Fibroblast of skin of left quadriceps (primary cell): ENCODE measurements around the gene VWA7.

Experiments used
- DNase-seq, 2 experiments: peaks; one replicate each; pipeline ENCODE4 v3.0.0-alpha.2; 2013; ENCODE audit warnings: low read depth in 2 of 2

VWA7 gene

GRCh38 chr6:31730631-31731086 is 46.5 kb downstream of the VWA7 start:
- DNase-seq = no peak

GRCh38 chr6:31729979-31730630 is 47.0 kb downstream of the VWA7 start:
- peak; percentile 77 to 83 for DNase-seq

- DNase-seq = peak in 1 of 2 experiments; percentile 53
These were observed 47.6 kb downstream of the VWA7 start for GRCh38 chr6:31729515-31729978.

GRCh38 chr6:31728767-31729514 is 48.2 kb downstream of the VWA7 start, which contains the start of gene DDAH2:
Gene DDAH2, minus strand, starts transcription at chr6:31729299. Its CDS starts 138 bp downstream, at chr6:31729161.
- no peak for DNase-seq

DNA sequence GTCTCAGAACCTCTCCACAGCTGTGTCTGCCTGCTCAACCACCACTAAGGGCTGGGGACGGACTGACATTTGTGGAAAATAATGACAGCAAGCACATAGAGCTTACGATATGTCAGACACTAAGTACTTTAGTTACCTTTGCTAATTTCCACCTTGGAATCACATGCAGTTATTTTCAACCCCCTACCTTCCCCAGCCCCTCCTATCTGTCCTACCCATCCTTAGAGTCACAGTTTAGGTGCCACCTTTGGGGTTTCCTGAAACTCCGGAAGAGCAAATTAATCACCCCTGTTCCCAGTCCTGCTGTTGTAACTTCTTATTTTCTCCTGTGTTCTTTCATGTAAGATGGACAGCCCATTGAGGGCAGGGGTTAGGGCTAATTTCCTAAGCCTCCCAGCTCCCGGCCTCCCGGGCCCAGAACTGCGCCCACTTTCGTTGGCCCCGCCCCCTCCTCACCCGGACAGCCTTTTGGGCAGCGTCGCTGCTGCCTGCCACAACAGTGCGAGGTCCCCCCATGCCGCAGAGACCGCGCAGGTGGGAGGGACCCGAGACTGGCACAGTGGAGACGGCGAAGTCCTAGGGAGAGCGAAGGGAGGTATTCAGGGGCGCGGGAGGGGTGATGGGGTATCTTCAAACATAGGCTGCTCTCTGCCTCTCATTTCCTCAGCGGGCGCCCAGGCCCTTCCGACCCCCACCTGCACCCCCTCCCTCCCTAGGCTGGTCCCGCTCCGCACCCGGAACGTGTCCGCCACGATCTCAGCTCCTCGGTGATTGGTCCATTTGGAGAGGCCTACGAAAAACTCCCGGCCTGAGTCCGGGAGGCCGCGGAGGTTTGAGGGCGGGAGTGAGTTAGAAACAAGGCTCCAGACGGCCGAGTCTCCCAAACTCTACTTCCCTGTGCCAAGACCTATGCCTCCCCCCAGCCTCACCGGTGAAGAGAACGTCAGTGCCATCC is 49.1 kb downstream of the VWA7 start:
- DNase-seq = no peak

- DNase-seq = no peak
These were observed 50.0 kb downstream of the VWA7 start for GRCh38 chr6:31727034-31727716.

DNA sequence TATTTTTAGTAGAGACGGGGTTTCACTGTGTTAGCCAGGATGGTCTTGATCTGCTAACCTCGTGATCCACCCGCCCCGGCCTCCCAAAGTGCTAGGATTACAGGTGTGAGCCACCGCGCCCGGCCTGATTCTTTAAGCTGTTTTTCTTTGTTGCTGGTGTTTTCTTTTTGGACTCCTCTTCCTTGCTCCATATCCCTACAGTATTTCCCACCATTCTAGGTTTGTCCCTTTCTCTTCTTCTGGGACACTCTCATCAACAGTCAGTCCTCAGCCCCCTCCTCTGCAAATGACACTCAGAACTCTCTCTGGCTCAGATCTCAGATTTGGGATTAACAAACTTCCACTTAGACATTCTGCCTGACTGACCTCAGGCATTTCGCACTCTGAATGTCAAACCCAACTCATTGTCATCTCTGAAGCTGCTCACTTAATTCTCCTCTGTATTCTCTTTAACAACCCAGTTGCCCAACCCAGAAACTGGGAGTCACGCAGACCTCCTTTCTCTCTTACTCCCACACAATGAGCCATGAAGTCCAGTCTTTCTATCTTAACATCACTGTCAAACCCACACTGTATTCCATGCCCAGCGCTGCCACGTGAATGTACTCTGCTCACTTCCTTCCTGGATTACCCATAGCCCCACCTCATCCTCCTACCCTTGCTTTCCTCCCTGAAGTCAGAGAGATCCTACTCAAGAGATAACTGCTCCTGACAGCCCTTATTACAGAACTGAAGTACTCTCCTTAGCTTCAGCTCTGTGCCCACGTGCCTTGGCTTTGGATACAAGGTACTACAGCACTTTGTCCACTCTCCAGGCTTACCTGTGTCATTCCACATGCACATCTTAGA is 51.4 kb downstream of the VWA7 start:
- DNase-seq = no peak

GRCh38 chr6:31723980-31724691 is 53.0 kb downstream of the VWA7 start:
- no peak for DNase-seq

- no peak for DNase-seq
These were observed 53.7 kb downstream of the VWA7 start, which contains the start of gene MPIG6B for GRCh38 chr6:31723245-31723979. Gene MPIG6B, plus strand, starts transcription at chr6:31723373. Its CDS starts 11 bp downstream, at chr6:31723384.

GRCh38 chr6:31722173-31722572 is 55.0 kb downstream of the VWA7 start:
- DNase-seq = no peak

- DNase-seq = no peak
These were observed 55.6 kb downstream of the VWA7 start, which contains the start of gene LY6G6C for GRCh38 chr6:31721351-31722020. Gene LY6G6C, minus strand, starts transcription at chr6:31721746. Its CDS starts 67 bp downstream, at chr6:31721679.

DNA sequence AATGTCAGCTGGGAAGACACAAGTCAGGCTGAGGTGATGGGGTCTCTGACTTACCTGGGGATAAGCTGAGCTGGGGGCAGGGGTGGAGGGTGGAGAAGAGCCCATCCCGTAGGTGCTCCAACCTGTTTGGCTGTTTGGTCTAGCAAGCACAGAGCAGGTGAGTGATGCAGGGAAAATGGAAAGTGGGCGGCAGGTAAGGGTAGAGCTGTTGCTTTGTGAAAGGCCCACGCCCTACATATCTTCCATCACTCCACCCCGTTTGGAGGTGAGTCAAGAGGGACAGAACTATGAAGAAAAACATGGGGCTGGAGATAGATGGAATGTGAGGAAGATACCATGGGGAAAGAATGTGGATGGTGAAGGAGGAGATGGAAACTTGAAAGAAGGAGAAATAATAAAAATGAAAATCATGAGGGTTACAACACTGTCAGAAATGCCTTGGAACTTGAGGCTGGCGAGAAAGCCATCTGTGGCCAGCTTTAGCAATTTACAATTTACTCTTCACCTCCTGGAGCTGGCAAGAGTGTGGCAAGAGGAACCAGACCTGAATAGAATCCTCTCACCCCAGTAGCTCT is 56.8 kb downstream of the VWA7 start:
- no peak for DNase-seq

DNA sequence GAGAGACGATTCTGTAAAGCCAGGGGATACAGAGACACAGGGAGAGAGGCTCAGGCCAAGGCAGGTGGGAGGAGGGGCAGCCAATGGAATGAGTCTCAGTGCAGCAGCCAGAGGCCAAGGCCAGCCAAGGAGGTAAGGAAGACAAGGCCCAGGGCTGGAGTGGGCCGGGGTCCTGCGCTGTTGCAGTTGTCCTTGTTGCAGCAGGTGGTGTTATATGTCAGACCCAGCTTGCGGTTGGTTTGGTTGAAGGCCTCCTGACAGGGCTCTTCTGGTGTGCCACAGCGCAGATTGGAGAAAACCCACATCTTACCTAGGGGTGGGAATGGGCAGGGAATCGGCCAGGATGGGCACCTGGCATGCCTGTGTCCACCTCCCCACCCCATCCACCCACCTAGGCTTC is 58.1 kb downstream of the VWA7 start:
- no peak for DNase-seq

DNA sequence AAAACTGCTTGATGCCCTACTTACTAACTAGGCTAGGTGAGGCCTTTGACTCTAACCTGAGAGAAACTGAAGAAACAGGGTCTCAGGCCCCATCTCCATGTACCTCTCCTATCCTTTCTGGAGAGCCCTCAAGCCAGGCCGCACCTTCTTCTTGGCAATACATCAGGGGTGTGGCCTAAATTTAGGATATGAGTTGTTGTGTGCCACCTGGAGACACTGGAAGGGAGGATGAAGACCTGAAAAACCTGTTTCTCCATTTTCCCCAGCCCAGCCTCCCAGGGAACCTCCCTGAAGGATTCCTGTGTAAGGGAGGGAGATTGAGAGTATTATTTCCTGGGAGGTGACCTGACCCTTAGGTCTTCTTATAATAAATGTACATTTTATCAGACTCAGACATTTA is 58.9 kb downstream of the VWA7 start:
- DNase-seq = no peak

DNA sequence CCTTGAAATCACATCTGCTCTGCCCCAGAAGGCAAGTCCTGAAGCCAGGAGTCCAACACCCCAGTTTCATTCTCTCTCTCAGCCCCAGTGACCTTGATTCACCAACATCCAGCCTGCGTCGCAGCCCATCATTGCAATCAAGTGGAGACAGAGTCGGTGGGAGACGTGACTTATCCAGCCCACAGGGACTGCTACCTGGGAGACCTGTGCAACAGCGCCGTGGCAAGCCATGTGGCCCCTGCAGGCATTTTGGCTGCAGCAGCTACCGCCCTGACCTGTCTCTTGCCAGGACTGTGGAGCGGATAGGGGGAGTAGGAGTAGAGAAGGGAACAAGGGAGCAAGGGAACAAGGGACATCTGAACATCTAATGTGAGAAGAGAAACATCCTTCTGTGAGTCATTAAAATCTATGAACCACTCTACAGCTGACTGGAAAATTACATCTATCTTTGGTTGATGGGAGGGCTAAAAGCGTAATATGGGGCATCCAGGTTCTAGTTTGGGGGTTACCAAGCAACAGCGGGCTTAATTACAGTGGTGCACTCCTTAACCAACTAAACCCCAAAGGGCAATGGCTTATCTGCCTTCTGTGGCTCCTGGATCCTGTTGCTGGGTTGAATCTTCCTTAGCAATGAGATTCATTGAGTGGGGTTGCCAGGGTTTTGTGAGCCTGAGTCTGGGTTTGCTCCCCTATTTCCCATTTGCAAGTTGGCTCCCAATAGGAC is 59.5 kb downstream of the VWA7 start:
- no peak for DNase-seq
